NCI-H187 (cell line): ENCODE measurements around the gene EBP.
"Not testable (repeated sequence)": the region's sequence is repeated elsewhere in the genome, so short reads cannot be mapped to it uniquely, and the experiment has no call there.

ENCODE experiments used
- DNase-seq, 2 experiments: peaks; one replicate each; lab custom pipeline; 2025; lab: John Stamatoyannopoulos, UW

The EBP gene

GRCh38 chrX:48493890-48494364 is 27.7 kb upstream of the EBP start:
- no peak for DNase-seq

GRCh38 chrX:48496660-48497059 is 24.9 kb upstream of the EBP start:
- no peak for DNase-seq

- no peak for DNase-seq
Observed at GRCh38 chrX:48497871-48498270, 23.7 kb upstream of the EBP start.

- no peak for DNase-seq
Observed at GRCh38 chrX:48498374-48498809, 23.2 kb upstream of the EBP start.

GRCh38 chrX:48504261-48504660 is 17.3 kb upstream of the EBP start:
- DNase-seq, result no peak

GRCh38 chrX:48505481-48505880 is 16.1 kb upstream of the EBP start:
- no peak for DNase-seq

GRCh38 chrX:48507246-48507645 is 14.4 kb upstream of the EBP start:
- DNase-seq, result no peak

- no peak for DNase-seq
Observed at GRCh38 chrX:48508400-48509244, 13.0 kb upstream of the EBP start, which contains the start of gene PORCN. Gene PORCN, plus strand, starts transcription at chrX:48508992. Its CDS starts 829 bp downstream, at chrX:48509821.

- no peak for DNase-seq
Observed at GRCh38 chrX:48509245-48509590, 12.4 kb upstream of the EBP start.

- no peak for DNase-seq
Observed at GRCh38 chrX:48509619-48510018, 12.0 kb upstream of the EBP start.

GRCh38 chrX:48511560-48511959 is 10.0 kb upstream of the EBP start:
- DNase-seq, result peak in 1 of 2 experiments; percentile 2

GRCh38 chrX:48512371-48512935 is 9.2 kb upstream of the EBP start:
- DNase-seq, result no peak

GRCh38 chrX:48513670-48514069 is 7.9 kb upstream of the EBP start:
- DNase-seq, result no peak

- no peak for DNase-seq
Observed at GRCh38 chrX:48514126-48514806, 7.3 kb upstream of the EBP start.

- DNase-seq, result no peak
Observed at GRCh38 chrX:48514868-48515460, 6.6 kb upstream of the EBP start.

GRCh38 chrX:48515842-48516241 is 5.8 kb upstream of the EBP start:
- no peak for DNase-seq

- no peak for DNase-seq
Observed at GRCh38 chrX:48516285-48516684, 5.3 kb upstream of the EBP start.

GRCh38 chrX:48516987-48517386 is 4.6 kb upstream of the EBP start:
- DNase-seq, result no peak

GRCh38 chrX:48519481-48519880 is 2.1 kb upstream of the EBP start:
- not testable (repeated sequence) for DNase-seq

- DNase-seq, result no peak
Observed at GRCh38 chrX:48520455-48520854, 1.2 kb upstream of the EBP start.

GRCh38 chrX:48520976-48521352 is 644 bp upstream of the EBP start:
- DNase-seq, result no peak

GRCh38 chrX:48522291-48522690 is 683 bp downstream of the EBP start:
- no peak for DNase-seq

- DNase-seq, result no peak
Observed at GRCh38 chrX:48523682-48524081, 2.1 kb downstream of the EBP start.
